ENCODE results near the gene ALDH2.

- TF ChIP-seq POLR2A (IDR thresholded peaks at IDR 0.05; ENCODE audit: low read depth, low read length) (no peak), TAF1 (IDR thresholded peaks at IDR 0.05; ENCODE audit: low read depth, low read length) (no peak), SPI1 (IDR thresholded peaks at IDR 0.05; ENCODE audit: low read depth, low read length) (no peak), POLR2AphosphoS5 (IDR thresholded peaks at IDR 0.05; ENCODE audit: low read depth, low read length) (no peak)
These were observed 21.5 kb downstream of the ALDH2 start for GRCh38 chr12:111788178-111788654.

Data from GM12891 (cell line).